Activated T-helper 1 cell treated with anti-CD3 and anti-CD28 coated beads, Interleukin-2, amount 50 U/mL, for 16 hours (primary cell): Measurements from ENCODE around the gene CRLF3.
"Not testable (repeated sequence)": the region's sequence is repeated elsewhere in the genome, so short reads cannot be mapped to it uniquely, and the experiment has no call there.

ENCODE experiments used
- DNase-seq, 2 donors: peaks; one replicate each; pipeline ENCODE4 v3.0.0-alpha.2; 2020; ENCODE audit warnings: low read depth in 1 of 2, low spot score in 1 of 2

Gene CRLF3

GRCh38 chr17:30742669-30743068, 81.8 kb downstream of the CRLF3 start:
- not testable (repeated sequence) for DNase-seq

GRCh38 chr17:30736371-30736770, 88.1 kb downstream of the CRLF3 start:
- not testable (repeated sequence) for DNase-seq

- not testable (repeated sequence) for DNase-seq
Observed at GRCh38 chr17:30735644-30736043, 88.8 kb downstream of the CRLF3 start.

GRCh38 chr17:30735206-30735605, 89.3 kb downstream of the CRLF3 start:
- not testable (repeated sequence) for DNase-seq

GRCh38 chr17:30734153-30734552, 90.3 kb downstream of the CRLF3 start:
- DNase-seq = not testable (repeated sequence)
